ENCODE measurements around the gene IL17B. TPM values are rescaled to one million over a fixed set of nuclear protein-coding genes. Genes with fewer than 3 reads are reported as not detected.

The IL17B gene
- total and polyA plus RNA-seq, 2 of the 13 experiments (the other 11 are each of a cell fraction or from before 2014, with no cell fraction given): 0.29 to 2.6 TPM

DNA sequence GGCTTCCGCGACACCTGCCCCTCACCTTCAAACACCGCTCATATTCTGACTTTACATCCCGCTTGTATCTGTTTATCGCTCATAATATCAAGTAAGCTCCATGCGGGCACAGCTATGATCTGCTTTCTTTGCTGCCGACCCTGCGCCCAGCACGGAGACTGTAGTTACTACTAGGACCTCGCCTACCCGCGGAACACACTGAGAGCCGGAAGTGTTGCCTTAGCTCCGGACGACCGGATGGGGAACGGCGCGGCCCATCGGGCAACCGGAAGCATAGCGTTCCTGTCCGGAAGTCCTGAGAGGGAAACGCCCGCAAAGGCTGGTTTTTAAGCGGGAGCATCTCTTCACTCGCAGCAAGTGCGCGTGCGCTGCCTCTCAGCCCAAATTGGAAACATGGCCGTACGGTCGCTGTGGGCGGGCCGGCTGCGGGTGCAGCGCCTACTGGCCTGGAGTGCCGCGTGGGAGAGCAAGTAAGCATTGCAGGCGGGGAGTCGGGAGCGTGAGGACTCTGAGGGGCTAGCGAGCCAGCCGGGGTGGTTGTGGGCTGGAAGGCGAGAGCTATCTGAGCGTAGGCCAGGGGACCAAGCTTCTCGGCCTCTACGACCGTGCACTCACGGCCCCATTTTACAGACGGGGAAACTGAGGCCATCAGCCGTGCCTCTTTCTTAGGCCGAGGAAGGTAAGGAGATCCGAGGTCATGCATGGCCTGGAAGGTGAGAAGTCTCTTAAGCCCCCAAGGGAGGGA lies 33.8 kb downstream of the IL17B start, which contains the start of gene GRPEL2 (continued):
- TF ChIP-seq, protein P1, sequence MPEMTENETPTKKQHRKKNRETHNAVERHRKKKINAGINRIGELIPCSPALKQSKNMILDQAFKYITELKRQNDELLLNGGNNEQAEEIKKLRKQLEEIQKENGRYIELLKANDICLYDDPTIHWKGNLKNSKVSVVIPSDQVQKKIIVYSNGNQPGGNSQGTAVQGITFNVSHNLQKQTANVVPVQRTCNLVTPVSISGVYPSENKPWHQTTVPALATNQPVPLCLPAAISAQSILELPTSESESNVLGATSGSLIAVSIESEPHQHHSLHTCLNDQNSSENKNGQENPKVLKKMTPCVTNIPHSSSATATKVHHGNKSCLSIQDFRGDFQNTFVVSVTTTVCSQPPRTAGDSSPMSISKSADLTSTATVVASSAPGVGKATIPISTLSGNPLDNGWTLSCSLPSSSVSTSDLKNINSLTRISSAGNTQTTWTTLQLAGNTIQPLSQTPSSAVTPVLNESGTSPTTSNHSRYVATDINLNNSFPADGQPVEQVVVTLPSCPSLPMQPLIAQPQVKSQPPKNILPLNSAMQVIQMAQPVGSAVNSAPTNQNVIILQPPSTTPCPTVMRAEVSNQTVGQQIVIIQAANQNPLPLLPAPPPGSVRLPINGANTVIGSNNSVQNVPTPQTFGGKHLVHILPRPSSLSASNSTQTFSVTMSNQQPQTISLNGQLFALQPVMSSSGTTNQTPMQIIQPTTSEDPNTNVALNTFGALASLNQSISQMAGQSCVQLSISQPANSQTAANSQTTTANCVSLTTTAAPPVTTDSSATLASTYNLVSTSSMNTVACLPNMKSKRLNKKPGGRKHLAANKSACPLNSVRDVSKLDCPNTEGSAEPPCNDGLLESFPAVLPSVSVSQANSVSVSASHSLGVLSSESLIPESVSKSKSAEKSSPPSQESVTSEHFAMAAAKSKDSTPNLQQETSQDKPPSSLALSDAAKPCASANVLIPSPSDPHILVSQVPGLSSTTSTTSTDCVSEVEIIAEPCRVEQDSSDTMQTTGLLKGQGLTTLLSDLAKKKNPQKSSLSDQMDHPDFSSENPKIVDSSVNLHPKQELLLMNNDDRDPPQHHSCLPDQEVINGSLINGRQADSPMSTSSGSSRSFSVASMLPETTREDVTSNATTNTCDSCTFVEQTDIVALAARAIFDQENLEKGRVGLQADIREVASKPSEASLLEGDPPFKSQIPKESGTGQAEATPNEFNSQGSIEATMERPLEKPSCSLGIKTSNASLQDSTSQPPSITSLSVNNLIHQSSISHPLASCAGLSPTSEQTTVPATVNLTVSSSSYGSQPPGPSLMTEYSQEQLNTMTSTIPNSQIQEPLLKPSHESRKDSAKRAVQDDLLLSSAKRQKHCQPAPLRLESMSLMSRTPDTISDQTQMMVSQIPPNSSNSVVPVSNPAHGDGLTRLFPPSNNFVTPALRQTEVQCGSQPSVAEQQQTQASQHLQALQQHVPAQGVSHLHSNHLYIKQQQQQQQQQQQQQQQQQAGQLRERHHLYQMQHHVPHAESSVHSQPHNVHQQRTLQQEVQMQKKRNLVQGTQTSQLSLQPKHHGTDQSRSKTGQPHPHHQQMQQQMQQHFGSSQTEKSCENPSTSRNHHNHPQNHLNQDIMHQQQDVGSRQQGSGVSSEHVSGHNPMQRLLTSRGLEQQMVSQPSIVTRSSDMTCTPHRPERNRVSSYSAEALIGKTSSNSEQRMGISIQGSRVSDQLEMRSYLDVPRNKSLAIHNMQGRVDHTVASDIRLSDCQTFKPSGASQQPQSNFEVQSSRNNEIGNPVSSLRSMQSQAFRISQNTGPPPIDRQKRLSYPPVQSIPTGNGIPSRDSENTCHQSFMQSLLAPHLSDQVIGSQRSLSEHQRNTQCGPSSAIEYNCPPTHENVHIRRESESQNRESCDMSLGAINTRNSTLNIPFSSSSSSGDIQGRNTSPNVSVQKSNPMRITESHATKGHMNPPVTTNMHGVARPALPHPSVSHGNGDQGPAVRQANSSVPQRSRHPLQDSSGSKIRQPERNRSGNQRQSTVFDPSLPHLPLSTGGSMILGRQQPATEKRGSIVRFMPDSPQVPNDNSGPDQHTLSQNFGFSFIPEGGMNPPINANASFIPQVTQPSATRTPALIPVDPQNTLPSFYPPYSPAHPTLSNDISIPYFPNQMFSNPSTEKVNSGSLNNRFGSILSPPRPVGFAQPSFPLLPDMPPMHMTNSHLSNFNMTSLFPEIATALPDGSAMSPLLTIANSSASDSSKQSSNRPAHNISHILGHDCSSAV (CRISPR knock-in tag; IDR thresholded peaks at IDR 0.05; ENCODE audit: borderline replicate concordance): no peak
- TF ChIP-seq ZNF136 (CRISPR knock-in tag; IDR thresholded peaks at IDR 0.05; ENCODE audit: low read depth) (peak; percentile 84; the same call in 1 of the 2 replicates), ONECUT2 (CRISPR knock-in tag; IDR thresholded peaks at IDR 0.05) (no peak), NKX3-1 (CRISPR knock-in tag; IDR thresholded peaks at IDR 0.05) (no peak), NFYC (CRISPR knock-in tag; IDR thresholded peaks at IDR 0.05) (0 out of 2 replicates have a peak, but pooled peaks have one; percentile 41), SIN3B (IDR thresholded peaks at IDR 0.05; ENCODE audit: low read length) (no peak; the same call in 1 of the 2 replicates), SALL2 (CRISPR knock-in tag; IDR thresholded peaks at IDR 0.05) (peak; percentile 89), ZHX2 (IDR thresholded peaks at IDR 0.05; ENCODE audit: low read depth) (peak; percentile 79), ZHX2 (CRISPR knock-in tag; IDR thresholded peaks at IDR 0.05; ENCODE audit: borderline replicate concordance) (no peak; the same call in 1 of the 2 replicates), TIGD3 (CRISPR knock-in tag; IDR thresholded peaks at IDR 0.05; ENCODE audit: borderline replicate concordance) (no peak), RXRB (CRISPR knock-in tag; IDR thresholded peaks at IDR 0.05; ENCODE audit: borderline replicate concordance) (peak; percentile 49; the same call in 1 of the 2 replicates)
